ENCODE measurements around the gene ATP13A5. TPM values are rescaled to one million over a fixed set of nuclear protein-coding genes. Genes with fewer than 3 reads are reported as not detected.

Gene ATP13A5
- total RNA-seq, 1 experiment from 2014 or later = not detected

GRCh38 chr3:193389335-193389734, 10.8 kb upstream of the ATP13A5 start:
- Histone ChIP-seq H3K4me3 (ENCODE audit: low read depth in 2 of 2, low read length in 2 of 2) (no peak overlapping the region), H3K4me1 (ENCODE audit: control insufficient read depth, insufficient read depth, low read length) (no peaks in the 10 kb centered on the region), H3K27ac (ENCODE audit: low read length) (no peak overlapping the region), H3K36me3 (ENCODE audit: control insufficient read depth, insufficient read depth, low read length) (no peaks in the 10 kb centered on the region), H3K27me3 (ENCODE audit: control insufficient read depth, insufficient read depth, low read length) (peaks cover 8% of the 10 kb centered on the region; the same call in 1 of the 2 replicates), H3K9me3 (ENCODE audit: control insufficient read depth, insufficient read depth, low read depth, low read length) (no peaks in the 10 kb centered on the region)
- ChIA-PET POLR2A (interaction anchor here (0.7 kb wide), 1 partner anchor 1353 kb away, joined by 3 read pairs; no protein-coding TSS in a partner anchor), CTCF (no interaction called here)
- TF ChIP-seq REST (IDR thresholded peaks at IDR 0.05; ENCODE audit: insufficient read depth in 1 of 2, low read depth in 2 of 2, low read length in 1 of 2) (no peak), CTCF (IDR thresholded peaks at IDR 0.05) (no peak), POLR2AphosphoS5 (IDR thresholded peaks at IDR 0.05; ENCODE audit: low read depth, low read length) (no peak), SIN3A (IDR thresholded peaks at IDR 0.05; ENCODE audit: borderline replicate concordance, insufficient read depth, low read depth, low read length) (no peak), TCF7L2 (IDR thresholded peaks at IDR 0.05; ENCODE audit: low read depth, low read length) (no peak)
- intact Hi-C loops (cut with micrococcal nuclease; ENCODE audit: unreplicated experiment) (no loop called here), in situ Hi-C loops (cut with HindIII; ENCODE audit: low pct_unique_long_range_greater_than_20kb, low sequenced_read_pairs) (no loop called here)
- no TSS peak for BruUV-seq (replicated peaks)
- DNase-seq (ENCODE audit: low read depth, low spot score) (no peak), ATAC-seq (no peak)

GRCh38 chr3:193388361-193388760, 9.8 kb upstream of the ATP13A5 start:
- Histone ChIP-seq H3K27me3 (ENCODE audit: control insufficient read depth, insufficient read depth, low read length) (peaks cover 8% of the 10 kb centered on the region; the same call in 1 of the 2 replicates), H3K9me3 (ENCODE audit: control insufficient read depth, insufficient read depth, low read depth, low read length) (no peaks in the 10 kb centered on the region), H3K36me3 (ENCODE audit: control insufficient read depth, insufficient read depth, low read length) (no peaks in the 10 kb centered on the region), H3K27ac (ENCODE audit: low read length) (no peak overlapping the region), H3K4me3 (ENCODE audit: low read depth in 2 of 2, low read length in 2 of 2) (no peak overlapping the region), H3K4me1 (ENCODE audit: control insufficient read depth, insufficient read depth, low read length) (no peaks in the 10 kb centered on the region)
- DNase-seq (ENCODE audit: low read depth, low spot score) (no peak), ATAC-seq (no peak)
- ChIA-PET POLR2A (no interaction called here), CTCF (no interaction called here)
- TF ChIP-seq TCF7L2 (IDR thresholded peaks at IDR 0.05; ENCODE audit: low read depth, low read length) (no peak), REST (IDR thresholded peaks at IDR 0.05; ENCODE audit: insufficient read depth in 1 of 2, low read depth in 2 of 2, low read length in 1 of 2) (no peak), CTCF (IDR thresholded peaks at IDR 0.05) (no peak)
- in situ Hi-C loops (cut with HindIII; ENCODE audit: low pct_unique_long_range_greater_than_20kb, low sequenced_read_pairs) (no loop called here), intact Hi-C loops (cut with micrococcal nuclease; ENCODE audit: unreplicated experiment) (no loop called here)
- BruUV-seq (replicated peaks) = no TSS peak

All from Panc1 (cell line).